HFFc6 (cell line): ENCODE data around the gene SLC45A3. TPM values are rescaled to one million over a fixed set of nuclear protein-coding genes. Genes with fewer than 3 reads are reported as not detected.

ENCODE experiments used
- DNase-seq: peaks from one replicate; pipeline ENCODE4 v3.0.0-alpha.2; 2018
- H3K27ac Mint-ChIP-seq: 2 replicates; pipeline ENCODE4 v1.8.0; 2020; ENCODE audit warnings: mild to moderate bottlenecking, mixed read lengths
- H3K27me3 Mint-ChIP-seq: 2 replicates; pipeline ENCODE4 v1.8.0; 2021; ENCODE audit warnings: mild to moderate bottlenecking, moderate library complexity, mixed read lengths; ENCODE audit not compliant: insufficient read depth
- H3K36me3 Mint-ChIP-seq: 2 replicates; pipeline ENCODE4 v1.8.0; 2021; ENCODE audit warnings: low read depth, mixed read lengths
- H3K4me1 Mint-ChIP-seq: 2 replicates; pipeline ENCODE4 v1.8.0; 2020; ENCODE audit warnings: low read depth, mixed read lengths
- H3K4me3 Mint-ChIP-seq: 2 replicates; pipeline ENCODE4 v1.8.0; 2020; ENCODE audit warnings: mild to moderate bottlenecking, moderate library complexity, mixed read lengths
- H3K9me3 Mint-ChIP-seq: 2 replicates; pipeline ENCODE4 v1.8.0; 2020; ENCODE audit warnings: mild to moderate bottlenecking, mixed read lengths
- CTCF ChIP-seq: fragments of 200-600 bp; sonication (generic); IDR thresholded peaks from 2 replicates; pipeline ENCODE4 v1.5.0; 2021; ENCODE audit warnings: antibody characterized with exemption, mild to moderate bottlenecking
- total RNA-seq, 6 experiments: library from RNA; stranded (reverse); fragmentation: NEBNext Ultra II Directional; extraction: Animal tissue kit (Norgen Biotek cat#: 25700); gene quantifications; 2 replicates in 1 of 6; 3 replicates in 5 of 6; pipeline ENCODE4 v1.2.3, GENCODE V29; 2021

Gene SLC45A3
- total RNA-seq, 6 experiments from 2014 or later = 1.1 to 2.4 (median 1.4) TPM

DNA sequence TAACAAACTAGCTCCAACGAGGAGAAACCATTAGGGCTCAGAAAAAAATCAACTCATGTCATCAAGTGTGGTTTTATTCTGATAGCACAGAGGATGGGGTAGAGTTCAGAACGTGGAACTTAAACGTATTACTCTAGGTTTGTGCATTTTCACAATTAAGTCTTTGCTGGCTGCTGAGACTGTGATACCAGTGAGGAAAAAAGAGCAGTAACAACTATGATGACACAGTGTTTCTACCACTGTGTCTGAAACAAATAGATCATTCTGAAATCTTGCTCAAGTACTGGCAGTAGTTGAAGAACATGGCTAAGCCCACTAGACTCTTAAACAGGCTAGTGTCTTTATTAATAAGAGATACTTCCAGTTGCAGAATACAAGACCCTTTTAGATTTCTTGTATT, 38.7 kb upstream of the SLC45A3 start:
- Mint-ChIP-seq H3K4me3 (no peak overlapping the region), H3K27ac (no peak overlapping the region), H3K4me1 (peaks cover 18% of the 10 kb centered on the region), H3K27me3 (no peaks in the 10 kb centered on the region; the same call in 1 of the 2 replicates), H3K36me3 (peaks cover 50% of the 10 kb centered on the region), H3K9me3 (no peaks in the 10 kb centered on the region)
- DNase-seq = no peak
- no peak for TF ChIP-seq CTCF

DNA sequence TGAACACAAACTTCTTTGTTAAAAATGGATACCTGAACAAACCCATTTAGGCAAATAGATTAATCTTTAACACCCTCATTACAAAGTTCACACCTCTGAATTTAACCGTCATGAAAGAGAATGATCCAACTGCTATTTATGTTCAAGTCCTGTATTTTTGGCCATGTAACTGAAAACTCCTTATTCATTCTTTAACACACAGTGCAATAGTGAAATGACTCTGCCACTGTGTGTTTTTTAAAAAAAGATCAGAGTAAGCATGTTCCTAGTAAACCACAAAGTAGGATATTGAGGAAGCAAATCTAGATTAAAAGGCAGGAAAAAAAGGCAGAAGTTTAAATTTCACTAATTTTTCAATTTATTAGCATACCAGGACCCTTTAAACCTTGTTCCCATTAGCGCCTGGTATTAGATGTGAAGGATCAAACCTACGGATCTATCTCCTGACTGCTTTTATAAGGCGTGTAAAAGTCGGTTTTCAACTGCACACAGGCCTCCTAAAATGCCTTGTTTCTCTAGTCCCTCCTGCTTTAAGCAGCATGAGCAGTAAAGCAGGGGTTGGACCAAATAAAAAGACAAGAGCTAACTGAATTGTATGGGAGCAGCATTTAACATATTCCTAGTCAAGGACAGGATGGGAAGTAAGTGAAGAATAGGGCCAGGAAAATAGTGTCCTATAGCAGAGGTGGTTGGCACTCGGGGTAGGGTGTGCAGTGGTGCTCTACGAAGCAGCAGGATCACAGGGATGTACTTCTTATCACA, 36.2 kb upstream of the SLC45A3 start:
- Mint-ChIP-seq H3K27me3 (no peaks in the 10 kb centered on the region; the same call in 1 of the 2 replicates), H3K27ac (no peak overlapping the region), H3K9me3 (no peaks in the 10 kb centered on the region), H3K4me1 (peaks cover 27% of the 10 kb centered on the region), H3K36me3 (peaks cover 50% of the 10 kb centered on the region), H3K4me3 (no peak overlapping the region)
- TF ChIP-seq CTCF = no peak
- DNase-seq = no peak

- H3K27ac Mint-ChIP-seq = peak overlapping the region; percentile 2; the same call in 1 of the 2 replicates
- H3K27me3 Mint-ChIP-seq = no peaks in the 10 kb centered on the region; the same call in 1 of the 2 replicates
- peaks cover 37% of the 10 kb centered on the region for H3K4me1 Mint-ChIP-seq
- H3K36me3 Mint-ChIP-seq = peaks cover 47% of the 10 kb centered on the region
- no peak overlapping the region for H3K4me3 Mint-ChIP-seq
- no peak for TF ChIP-seq CTCF
- H3K9me3 Mint-ChIP-seq = no peaks in the 10 kb centered on the region
- DNase-seq = no peak
Observed at GRCh38 chr1:205715628-205716027, 35.3 kb upstream of the SLC45A3 start.

DNA sequence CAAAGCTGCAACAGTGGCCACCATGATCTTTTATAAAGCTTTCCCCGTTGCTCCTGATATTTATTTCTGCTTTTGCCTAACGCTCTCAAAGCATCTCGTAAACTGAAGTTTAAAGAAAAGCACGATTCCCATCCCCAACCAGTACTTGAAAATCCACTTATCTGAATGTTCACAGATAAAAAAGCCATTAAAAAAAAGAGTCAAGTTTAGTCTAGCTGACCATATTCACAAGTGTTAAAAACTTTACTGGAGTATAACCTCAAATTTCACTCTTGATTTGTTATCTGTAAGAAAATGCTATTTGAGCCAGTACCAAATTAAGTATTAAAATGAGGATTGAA, 34.6 kb upstream of the SLC45A3 start:
- peaks cover 42% of the 10 kb centered on the region for H3K36me3 Mint-ChIP-seq
- H3K27ac Mint-ChIP-seq = peak overlapping the region; percentile 70
- H3K4me1 Mint-ChIP-seq = peaks cover 38% of the 10 kb centered on the region

DNA sequence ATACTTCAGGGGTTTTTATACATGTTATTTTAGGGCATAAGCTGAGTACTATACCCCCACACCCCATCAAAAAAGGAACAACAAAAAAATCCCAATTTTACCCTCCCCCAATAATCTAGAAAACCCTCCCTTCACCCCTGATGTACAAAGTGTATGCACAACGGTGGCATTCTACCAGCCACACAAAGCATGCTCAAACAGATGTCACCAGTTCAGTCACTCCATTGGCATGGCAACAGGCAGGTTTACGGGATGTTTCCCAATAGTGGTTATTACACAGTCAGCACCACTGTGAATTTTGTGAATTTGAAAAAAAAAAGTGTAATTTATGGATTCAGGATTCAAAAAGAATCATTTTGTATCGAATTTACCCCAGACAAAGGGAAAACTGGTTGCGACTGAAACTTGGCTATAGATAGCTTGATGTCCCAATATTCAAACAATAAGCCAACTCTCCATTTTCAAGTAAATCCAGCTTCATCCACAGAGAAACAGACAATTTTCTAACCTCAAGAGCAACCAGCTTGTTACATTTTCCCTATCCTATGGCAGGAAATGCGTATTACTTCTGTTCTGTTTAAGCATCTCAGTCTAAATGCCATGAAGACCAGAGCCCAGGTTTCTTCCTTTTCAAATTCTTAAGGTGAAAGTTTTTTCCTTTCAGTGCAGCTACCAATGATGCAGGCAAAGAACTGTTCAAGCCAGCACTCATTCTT, 34.0 kb upstream of the SLC45A3 start:
- H3K27ac Mint-ChIP-seq = peak overlapping the region; percentile 70
- peaks cover 36% of the 10 kb centered on the region for H3K36me3 Mint-ChIP-seq

More for the DNA sequence above, 34.6 kb upstream of the SLC45A3 start:
- Mint-ChIP-seq H3K9me3 (no peaks in the 10 kb centered on the region), H3K27me3 (no peaks in the 10 kb centered on the region; the same call in 1 of the 2 replicates), H3K4me3 (no peak overlapping the region)
- no peak for DNase-seq
- TF ChIP-seq CTCF = no peak

More for the DNA sequence above, 34.0 kb upstream of the SLC45A3 start:
- Mint-ChIP-seq H3K27me3 (no peaks in the 10 kb centered on the region; the same call in 1 of the 2 replicates), H3K4me3 (no peak overlapping the region), H3K9me3 (no peaks in the 10 kb centered on the region), H3K4me1 (peaks cover 39% of the 10 kb centered on the region)
- no peak for TF ChIP-seq CTCF
- DNase-seq = peak; percentile 51
